NCI-H345 (cell line): ENCODE data around the gene TANGO2.

Experiments
- DNase-seq: peaks from one replicate; lab custom pipeline; 2025; lab: John Stamatoyannopoulos, UW

TANGO2 gene, protein sequence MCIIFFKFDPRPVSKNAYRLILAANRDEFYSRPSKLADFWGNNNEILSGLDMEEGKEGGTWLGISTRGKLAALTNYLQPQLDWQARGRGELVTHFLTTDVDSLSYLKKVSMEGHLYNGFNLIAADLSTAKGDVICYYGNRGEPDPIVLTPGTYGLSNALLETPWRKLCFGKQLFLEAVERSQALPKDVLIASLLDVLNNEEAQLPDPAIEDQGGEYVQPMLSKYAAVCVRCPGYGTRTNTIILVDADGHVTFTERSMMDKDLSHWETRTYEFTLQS

GRCh38 chr22:20020533-20021195, at the start of gene TANGO2:
TSS of gene TANGO2 (plus strand) at chr22:20021110. CDS start at chr22:20036799, 15,689 bp downstream.
- peak; percentile 87 for DNase-seq

- DNase-seq = no peak
Observed at GRCh38 chr22:19971276-19972124, 49.4 kb upstream of the TANGO2 start.

DNA sequence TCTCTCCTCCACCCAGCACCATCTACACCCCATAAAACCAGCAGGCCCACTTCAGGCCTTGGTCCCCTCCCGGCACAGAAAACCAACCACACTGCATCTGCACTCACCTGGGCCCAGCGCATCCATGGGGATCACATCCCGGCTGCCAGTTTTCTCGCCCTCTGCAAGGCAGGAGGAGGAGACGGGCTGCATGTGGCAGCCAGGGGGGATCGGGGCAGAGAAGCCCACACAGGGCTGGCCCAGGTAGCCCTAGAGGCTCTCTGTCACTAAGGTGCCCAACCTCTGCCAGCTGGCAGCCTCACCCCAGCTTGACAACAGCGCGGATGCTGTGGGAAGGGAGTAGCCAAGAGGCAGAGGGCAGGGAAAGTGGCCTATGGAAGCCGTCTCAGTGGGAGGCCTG, 48.7 kb upstream of the TANGO2 start:
- DNase-seq = no peak

GRCh38 chr22:19972652-19973550, 48.0 kb upstream of the TANGO2 start:
- DNase-seq = no peak

DNA sequence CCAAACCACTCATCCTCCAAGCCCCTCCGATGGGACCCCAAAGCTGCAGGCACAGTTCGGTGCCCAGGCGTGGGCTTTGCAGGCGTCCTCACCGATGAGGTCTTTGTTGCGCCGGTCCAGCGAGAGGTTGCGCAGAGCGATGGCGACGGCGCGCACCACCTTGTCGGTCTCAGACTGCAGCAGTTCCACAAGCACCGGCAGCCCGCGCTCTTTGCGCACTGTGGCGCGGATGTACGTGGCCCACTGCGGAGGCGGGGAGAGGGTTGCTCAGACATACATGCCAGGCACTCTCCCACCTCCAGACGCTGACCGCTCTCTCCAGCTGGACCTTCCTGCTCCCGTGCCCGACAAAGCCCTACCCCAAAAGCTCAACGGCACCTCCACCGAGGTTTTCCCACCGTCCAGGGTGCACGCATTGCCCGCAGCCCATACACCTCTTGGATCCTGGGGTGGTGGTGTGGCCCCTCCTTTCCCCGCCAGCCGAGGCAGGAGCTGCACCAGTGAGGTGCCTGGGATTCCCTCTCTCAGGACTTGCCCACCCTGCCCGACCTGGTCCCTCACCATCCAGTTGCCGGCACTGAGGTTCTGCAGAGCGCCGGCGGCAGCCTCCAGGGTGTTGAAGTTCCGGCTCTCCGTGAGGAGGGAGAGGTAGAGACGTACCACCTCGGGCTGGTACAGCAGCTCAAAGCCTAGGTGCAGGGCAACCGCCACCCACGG, 47.2 kb upstream of the TANGO2 start:
- DNase-seq = no peak

DNA sequence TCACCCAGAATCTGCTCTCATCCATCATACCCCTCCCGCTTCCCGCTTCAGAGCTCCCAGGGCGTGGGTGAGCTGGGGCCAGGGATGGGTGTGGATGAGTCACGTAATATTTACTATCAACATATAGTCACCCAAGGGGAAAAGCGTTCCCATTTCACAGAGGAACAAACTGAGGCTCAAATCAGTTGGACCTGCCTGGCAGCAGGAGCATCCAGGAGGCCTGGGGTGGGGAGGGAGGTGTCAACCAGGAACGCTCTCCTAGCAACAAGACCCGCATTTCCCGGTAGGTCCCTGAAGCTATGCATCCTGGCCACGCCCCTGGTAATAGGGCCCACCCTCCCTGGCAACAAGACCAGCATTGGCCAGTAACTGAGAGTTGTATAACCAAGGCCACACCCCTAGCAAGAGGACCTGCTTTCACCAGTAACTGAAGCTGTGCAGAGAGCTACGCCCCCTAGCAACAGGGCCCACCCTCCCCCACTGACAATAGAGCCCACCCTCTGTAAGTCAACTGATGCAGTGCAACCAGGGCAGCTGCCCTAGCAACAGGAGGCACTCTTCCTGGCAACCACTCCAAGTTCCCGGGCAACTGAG, 46.5 kb upstream of the TANGO2 start:
- peak; percentile 91 for DNase-seq

- DNase-seq = peak; percentile 77
Observed at GRCh38 chr22:19974935-19975706, 45.8 kb upstream of the TANGO2 start.

DNA sequence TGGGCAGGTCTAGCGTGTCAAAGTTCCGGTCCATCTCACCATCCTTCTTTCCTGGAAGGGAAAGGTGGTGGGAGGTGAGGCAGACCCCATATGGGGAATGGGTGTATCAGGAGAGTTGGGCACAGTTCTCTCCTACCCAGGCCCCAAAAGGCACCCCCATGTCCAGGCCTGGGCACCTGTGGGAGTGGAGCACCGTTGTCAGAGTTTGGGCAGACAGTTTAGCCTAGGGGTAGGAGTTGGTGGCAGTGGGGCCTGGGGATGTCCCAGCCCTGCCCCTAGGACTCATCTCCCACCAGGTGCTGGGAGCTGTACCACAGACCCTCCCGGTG, 45.2 kb upstream of the TANGO2 start:
- DNase-seq = no peak

GRCh38 chr22:19976671-19977070, 44.2 kb upstream of the TANGO2 start:
- no peak for DNase-seq

- no peak for DNase-seq
Observed at GRCh38 chr22:19977296-19978243, 43.3 kb upstream of the TANGO2 start.

GRCh38 chr22:19978748-19979147, 42.2 kb upstream of the TANGO2 start:
- DNase-seq = no peak

GRCh38 chr22:19979712-19980493, 41.0 kb upstream of the TANGO2 start:
- DNase-seq = no peak

DNA sequence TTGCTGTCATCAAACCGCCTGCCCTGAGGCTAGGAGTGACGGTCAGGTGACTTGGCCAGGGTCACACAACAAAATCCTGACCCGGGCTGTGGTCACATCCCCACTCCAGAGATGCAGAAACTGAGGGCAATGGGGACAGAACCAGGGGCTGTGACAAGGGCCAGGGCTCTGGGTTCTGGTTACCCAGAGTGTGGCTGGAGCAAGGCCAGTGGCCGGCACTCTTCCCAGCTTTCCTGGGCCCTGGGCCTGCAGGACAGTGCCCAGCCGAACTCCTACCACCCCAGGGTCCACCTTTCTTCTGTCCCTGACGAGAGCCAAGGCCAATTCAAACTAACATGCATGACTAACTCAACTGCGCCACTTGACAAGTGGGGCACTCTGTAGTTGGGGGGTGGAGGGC, 40.1 kb upstream of the TANGO2 start:
- no peak for DNase-seq

GRCh38 chr22:19981171-19981960, 39.5 kb upstream of the TANGO2 start:
- DNase-seq = no peak

DNA sequence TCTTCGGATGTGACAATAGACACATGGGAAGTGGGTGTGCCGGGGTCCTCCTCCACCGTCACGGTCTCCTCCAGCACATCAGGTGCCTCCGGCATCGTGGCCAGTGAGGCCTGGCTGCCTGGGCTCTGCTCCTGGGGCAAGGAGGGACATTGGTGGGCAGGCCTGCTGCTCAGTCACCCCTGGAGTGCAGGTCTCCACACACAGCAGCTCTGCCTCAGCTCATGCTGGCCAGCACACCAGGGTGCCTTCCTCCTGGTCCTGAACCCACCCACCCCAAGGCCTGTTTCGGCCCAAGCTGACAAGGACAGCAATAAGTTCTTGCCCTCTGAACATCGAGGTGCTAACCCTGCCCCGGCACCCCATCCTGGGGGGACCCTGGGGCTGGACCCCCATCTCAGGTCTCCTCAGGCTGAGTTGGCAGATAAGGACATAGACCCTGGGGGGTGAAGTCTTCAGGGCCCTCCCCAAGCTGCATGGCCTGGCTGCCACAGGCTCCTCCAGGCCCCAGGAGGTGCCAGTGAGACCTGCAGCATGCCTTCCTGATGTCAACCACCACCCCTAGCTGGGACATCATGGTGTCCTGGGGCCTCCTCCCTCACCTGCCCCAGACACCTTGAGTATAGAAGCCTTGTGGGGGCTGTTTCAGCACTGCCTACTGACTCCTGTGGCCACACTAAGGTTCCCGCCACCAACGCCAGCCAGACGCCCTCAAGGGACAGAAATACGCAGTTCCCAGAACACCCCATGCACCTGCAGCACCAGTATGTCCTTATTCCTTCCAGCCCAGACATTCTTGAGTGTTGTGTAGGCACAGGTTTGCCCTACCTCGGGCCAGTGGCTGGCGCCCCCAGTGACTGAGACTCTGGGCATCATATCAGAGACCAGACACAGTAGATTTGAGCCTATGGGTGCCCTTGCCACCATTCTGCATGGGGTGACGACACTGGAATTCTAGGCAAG, 38.7 kb upstream of the TANGO2 start:
- no peak for DNase-seq

DNA sequence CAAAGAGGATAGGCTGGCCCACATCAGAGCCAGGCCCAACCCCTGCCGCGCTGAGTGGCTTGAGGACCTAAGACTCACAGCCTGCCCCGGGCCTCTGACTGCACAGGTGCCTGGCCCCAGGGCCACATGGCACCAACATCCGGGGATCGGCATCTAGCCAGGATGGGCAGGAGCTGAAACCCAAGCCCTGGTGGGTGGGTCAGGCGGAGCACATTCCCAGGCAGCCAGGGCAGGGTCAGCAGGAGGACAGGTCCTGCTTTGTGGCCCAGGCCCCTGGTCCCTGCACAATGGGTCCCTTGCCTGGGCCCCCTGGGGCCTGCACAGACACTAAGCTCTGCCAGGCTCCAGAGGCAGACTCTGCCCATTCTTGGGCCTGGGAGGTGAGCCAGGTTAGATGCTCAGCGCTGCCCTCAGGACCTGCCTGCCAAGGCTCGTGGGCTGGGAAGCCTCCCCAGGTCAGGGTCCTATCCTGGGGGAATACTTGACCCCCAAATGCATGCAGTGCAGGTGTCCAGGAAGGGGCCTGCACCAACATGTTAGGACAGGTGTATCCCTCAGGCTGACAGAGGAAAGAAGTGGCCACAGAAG, 37.8 kb upstream of the TANGO2 start:
- DNase-seq = no peak
